Islet precursor cell (in vitro differentiated cells): ENCODE results near the gene RPS18.

Experiments used
- DNase-seq: peaks from one replicate; pipeline ENCODE4 v3.0.0-alpha.2; 2018

RPS18 gene

GRCh38 chr6:33315793-33316602 is 44.1 kb downstream of the RPS18 start:
- DNase-seq = no peak

GRCh38 chr6:33316603-33317418 is 44.9 kb downstream of the RPS18 start:
- DNase-seq = peak; percentile 47

GRCh38 chr6:33317419-33317668 is 45.5 kb downstream of the RPS18 start:
- DNase-seq = no peak

DNA sequence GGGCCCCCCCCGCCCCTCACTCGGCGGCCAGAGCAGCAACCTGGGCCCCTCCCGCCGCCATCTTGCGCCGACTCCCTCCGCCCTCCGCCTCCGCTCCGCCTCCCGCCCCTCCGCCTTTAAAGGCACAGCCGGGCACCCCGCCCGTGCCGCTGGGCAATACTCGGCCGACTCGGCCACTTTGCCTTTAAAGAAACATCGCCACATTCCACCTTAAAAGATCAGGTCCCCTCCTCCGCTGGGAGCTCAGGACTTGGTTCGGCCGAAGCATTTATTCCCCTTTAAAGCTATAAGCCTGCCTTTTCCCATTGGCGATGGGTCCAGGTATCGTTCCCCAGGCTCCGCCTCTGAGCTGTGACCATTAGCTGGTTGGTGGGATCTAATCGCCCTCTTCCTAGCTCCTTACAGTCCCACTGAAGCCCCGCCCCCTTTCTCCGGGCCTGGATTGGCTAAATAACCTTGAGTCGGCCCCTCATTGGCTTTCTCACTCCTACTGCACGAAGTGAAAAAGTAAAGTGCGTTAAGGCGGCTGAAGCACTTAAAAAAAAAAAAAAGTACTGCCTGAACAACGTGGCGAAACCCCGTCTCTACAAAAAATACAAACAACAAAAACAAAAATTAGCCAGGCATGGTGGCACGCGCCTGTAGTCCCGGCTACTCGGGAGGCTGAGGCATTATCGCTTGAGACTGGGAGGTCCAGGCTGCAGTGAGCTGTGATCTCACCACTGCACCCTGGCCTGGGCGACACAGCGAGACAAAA is 46.0 kb downstream of the RPS18 start, which contains the start of gene ZBTB22:
ZBTB22 (minus strand) TSS at position 76 of the 757 bp plus-strand sequence. CDS start 828 bp downstream, outside the sequence.
- peak; percentile 99 for DNase-seq

- no peak for DNase-seq
Measured at GRCh38 chr6:33318426-33319073, 46.7 kb downstream of the RPS18 start.

DNA sequence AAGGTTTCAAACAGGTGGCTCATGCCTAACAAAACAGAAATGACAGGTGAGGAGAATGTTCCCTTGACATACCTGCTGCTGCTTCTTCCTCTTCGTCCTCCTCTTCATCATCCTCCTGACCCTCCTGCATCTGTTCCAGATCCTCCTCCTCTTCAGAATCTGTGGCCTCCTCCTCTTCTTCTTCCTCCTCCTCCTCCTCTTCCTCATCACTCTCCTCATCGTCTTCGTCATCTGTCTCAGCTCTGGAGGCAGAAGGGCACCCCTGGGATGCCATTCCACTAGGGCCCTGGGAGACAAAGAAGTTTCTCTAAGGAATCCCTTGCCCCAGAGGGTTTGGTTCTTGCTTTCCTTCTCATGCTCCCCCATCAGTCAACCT is 48.1 kb downstream of the RPS18 start:
- no peak for DNase-seq

- no peak for DNase-seq
Measured at GRCh38 chr6:33320315-33321181, 48.7 kb downstream of the RPS18 start.

GRCh38 chr6:33321227-33321626 is 49.4 kb downstream of the RPS18 start:
- no peak for DNase-seq

GRCh38 chr6:33323623-33323948 is 51.7 kb downstream of the RPS18 start:
- DNase-seq = no peak

DNA sequence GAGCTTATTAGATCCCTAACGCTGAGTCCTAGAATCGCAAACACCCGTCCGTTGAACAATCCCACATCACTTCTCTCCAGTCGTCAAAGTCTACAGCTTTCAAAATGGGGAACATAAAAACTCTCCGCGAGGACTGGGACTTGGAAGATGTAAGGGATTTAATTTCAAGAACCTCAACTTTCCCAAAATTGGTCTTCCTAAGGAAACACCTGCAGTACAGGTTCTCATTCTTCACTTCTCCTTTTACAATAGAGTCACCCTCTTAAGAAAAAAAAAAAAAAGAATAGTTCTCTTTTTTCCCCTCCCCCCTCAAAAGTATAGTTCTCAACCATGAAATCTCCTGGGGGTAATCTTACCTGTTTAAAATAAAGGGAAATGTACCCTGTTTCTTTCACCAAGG is 52.2 kb downstream of the RPS18 start:
- no peak for DNase-seq
